HG02885 (cell line): ENCODE data around the gene ARSD.
"Not testable (repeated sequence)": the region's sequence is repeated elsewhere in the genome, so short reads cannot be mapped to it uniquely, and the experiment has no call there.

ENCODE experiments used
- ATAC-seq: cut with Tn5 transposase; IDR thresholded peaks from one replicate; pipeline ENCODE4 v1.9.1; 2021; ENCODE audit warnings: mild to moderate bottlenecking; ENCODE audit not compliant: unreplicated experiment, poor library complexity

The ARSD gene

GRCh38 chrX:2933125-2933900 is 4.2 kb upstream of the ARSD start:
- ATAC-seq = no peak

GRCh38 chrX:2931612-2932011 is 2.5 kb upstream of the ARSD start:
- ATAC-seq = no peak

- ATAC-seq = no peak
Measured at GRCh38 chrX:2931155-2931554, 2.0 kb upstream of the ARSD start.

- no peak for ATAC-seq
Measured at GRCh38 chrX:2928191-2928582, 952 bp downstream of the ARSD start.

GRCh38 chrX:2926664-2927275 is 2.4 kb downstream of the ARSD start:
- ATAC-seq = no peak

GRCh38 chrX:2926255-2926654 is 2.9 kb downstream of the ARSD start:
- not testable (repeated sequence) for ATAC-seq

GRCh38 chrX:2924151-2924550 is 5.0 kb downstream of the ARSD start:
- ATAC-seq = no peak

- no peak for ATAC-seq
Measured at GRCh38 chrX:2921750-2922149, 7.4 kb downstream of the ARSD start.

GRCh38 chrX:2921193-2921592 is 7.9 kb downstream of the ARSD start:
- ATAC-seq = no peak

GRCh38 chrX:2917767-2918166 is 11.4 kb downstream of the ARSD start:
- no peak for ATAC-seq

GRCh38 chrX:2913118-2913517 is 16.0 kb downstream of the ARSD start:
- ATAC-seq = no peak

- no peak for ATAC-seq
Measured at GRCh38 chrX:2910109-2910508, 19.0 kb downstream of the ARSD start.

GRCh38 chrX:2908125-2908685 is 20.9 kb downstream of the ARSD start:
- ATAC-seq = no peak

GRCh38 chrX:2907295-2907694 is 21.8 kb downstream of the ARSD start:
- no peak for ATAC-seq

- no peak for ATAC-seq
Measured at GRCh38 chrX:2903366-2903765, 25.8 kb downstream of the ARSD start.

GRCh38 chrX:2902841-2903240 is 26.3 kb downstream of the ARSD start:
- ATAC-seq = no peak

- ATAC-seq = no peak
Measured at GRCh38 chrX:2901367-2902036, 27.6 kb downstream of the ARSD start.

- no peak for ATAC-seq
Measured at GRCh38 chrX:2898846-2899512, 30.2 kb downstream of the ARSD start.

GRCh38 chrX:2897690-2898623 is 31.2 kb downstream of the ARSD start:
- ATAC-seq = not testable (repeated sequence)

GRCh38 chrX:2897311-2897689 is 31.8 kb downstream of the ARSD start:
- no peak for ATAC-seq
